T-helper 17 cell (primary cell): ENCODE measurements around the gene CREG2. TPM values are rescaled to one million over a fixed set of nuclear protein-coding genes. Genes with fewer than 3 reads are reported as not detected.

ENCODE experiments used
- ATAC-seq: fragments of 150-1000 bp; cut with Tn5 transposase; 2 replicates; pipeline ENCODE4 v1.10.0; 2021; ENCODE audit warnings: mild to moderate bottlenecking, moderate library complexity
- DNase-seq, 3 donors: peaks; one replicate each; pipeline versions ENCODE4 v3.0.0 to v3.0.0-alpha.2; 2020 to 2021
- H3K9me3 ChIP-seq: one replicate; pipeline ENCODE4 v1.7.0; 2013; ENCODE audit warnings: low read length, mild to moderate bottlenecking; ENCODE audit not compliant: control insufficient read depth, poor library complexity, severe bottlenecking
- H3K27ac Mint-ChIP-seq: one replicate; pipeline ENCODE4 v1.8.0; 2022; ENCODE audit warnings: mild to moderate bottlenecking, moderate library complexity, mixed read lengths
- H3K27me3 Mint-ChIP-seq: one replicate; pipeline ENCODE4 v1.8.0; 2022; ENCODE audit warnings: mixed read lengths
- H3K36me3 Mint-ChIP-seq: one replicate; pipeline ENCODE4 v1.8.0; 2022; ENCODE audit warnings: low read depth, mixed read lengths
- H3K4me1 Mint-ChIP-seq: one replicate; pipeline ENCODE4 v1.8.0; 2022; ENCODE audit warnings: mild to moderate bottlenecking, mixed read lengths
- H3K4me3 Mint-ChIP-seq: one replicate; pipeline ENCODE4 v1.8.0; 2022; ENCODE audit warnings: mild to moderate bottlenecking, moderate library complexity, mixed read lengths
- total RNA-seq, 4 donors: library from RNA in 2 of 4; stranded (reverse) in 2 of 4; gene quantifications; one replicate each; pipeline ENCODE4 v1.2.3 and lab custom pipeline; 2022 to 2026

Gene CREG2, protein sequence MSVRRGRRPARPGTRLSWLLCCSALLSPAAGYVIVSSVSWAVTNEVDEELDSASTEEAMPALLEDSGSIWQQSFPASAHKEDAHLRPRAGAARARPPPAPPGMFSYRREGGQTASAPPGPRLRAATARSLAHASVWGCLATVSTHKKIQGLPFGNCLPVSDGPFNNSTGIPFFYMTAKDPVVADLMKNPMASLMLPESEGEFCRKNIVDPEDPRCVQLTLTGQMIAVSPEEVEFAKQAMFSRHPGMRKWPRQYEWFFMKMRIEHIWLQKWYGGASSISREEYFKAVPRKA
- total RNA-seq (under 1 TPM; 0.30 to 0.39 TPM), total RNA-seq (lab: John Stamatoyannopoulos, UW) (0.70 to 1.3 reads per million in 2 donors)

DNA sequence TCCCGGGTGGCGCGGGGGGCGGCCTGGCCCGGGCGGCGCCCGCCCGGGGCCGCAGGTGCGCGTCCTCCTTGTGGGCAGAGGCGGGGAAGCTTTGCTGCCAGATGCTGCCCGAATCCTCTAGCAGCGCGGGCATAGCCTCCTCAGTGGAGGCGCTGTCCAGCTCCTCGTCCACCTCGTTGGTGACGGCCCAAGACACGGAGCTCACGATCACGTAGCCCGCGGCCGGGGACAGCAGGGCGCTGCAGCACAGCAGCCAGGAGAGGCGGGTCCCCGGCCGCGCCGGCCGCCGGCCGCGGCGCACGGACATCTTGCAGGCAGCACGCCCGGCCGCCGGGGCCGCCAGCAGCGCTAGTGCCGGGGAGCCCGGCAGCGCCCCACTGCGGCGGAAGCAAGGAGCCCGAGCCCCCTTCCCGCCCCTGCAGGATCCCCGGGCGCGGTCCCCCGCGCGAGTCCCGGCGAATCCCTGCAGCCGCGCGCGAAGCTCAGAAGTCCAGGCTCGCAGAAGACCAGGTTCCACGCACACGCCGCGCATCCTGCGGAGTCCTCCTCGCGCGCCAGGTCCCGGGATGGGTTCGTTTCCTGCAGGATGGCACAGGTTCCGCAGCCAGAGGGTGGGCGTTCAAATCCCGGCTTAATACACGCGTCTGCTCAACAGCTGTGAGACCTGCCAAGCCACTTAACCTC lies at the start of gene CREG2:
TSS of gene CREG2 (minus strand) at position 353 of the 684 bp plus-strand sequence. CDS start at position 307, 46 bp downstream.
- peaks cover 56% of the 10 kb centered on the region for H3K27me3 Mint-ChIP-seq
- peak; percentile 92 for ATAC-seq
- H3K4me3 Mint-ChIP-seq: peak within 1 kb of the TSS; percentile 84
- no peaks in the 10 kb centered on the region for H3K36me3 Mint-ChIP-seq
- H3K27ac Mint-ChIP-seq: peak within 1 kb of the TSS; percentile 43
- peak; percentile 54 to 62 (median 56) for DNase-seq
- H3K4me1 Mint-ChIP-seq: peaks cover 6% of the 10 kb centered on the region
- no peaks in the 10 kb centered on the region for H3K9me3 ChIP-seq

DNA sequence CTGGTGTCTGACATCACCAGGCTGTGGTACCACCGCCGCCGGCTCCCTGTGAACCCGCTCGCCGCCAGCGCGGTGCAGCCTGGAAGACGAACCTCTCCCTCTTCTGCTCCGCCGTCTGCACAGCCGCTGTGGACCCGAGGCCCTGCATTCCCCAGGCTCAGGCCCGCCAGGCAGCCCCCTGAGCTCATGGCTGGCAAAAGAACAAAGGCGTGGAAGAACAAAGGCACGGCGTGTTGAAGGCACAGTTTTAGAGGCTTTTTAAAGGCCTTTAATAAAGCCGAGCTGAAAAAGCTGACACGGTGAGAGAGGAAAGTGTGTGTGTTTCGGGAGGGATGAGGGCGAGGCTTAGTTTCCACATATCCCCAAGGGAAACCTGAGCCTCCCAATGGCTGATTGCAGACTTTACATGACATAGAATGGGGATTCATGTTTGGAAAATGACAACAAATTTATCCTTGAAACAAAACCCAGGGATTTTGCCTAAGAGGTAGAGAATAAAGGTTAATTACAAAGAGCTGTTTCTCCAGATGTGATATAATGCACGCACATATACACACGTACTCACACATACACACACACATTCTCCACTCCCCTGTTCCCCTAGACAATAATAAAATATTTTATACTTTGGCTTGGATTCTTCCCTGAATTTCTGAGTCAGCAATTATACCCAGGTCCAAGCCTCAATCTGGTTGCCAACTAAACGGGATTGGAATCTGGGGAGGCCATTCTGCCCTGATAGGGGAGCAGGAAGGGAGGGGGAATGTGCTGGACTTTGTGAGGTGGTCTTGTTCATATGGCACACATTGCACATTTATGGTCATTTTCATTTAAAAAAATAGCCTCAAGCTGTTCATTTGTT lies 47.9 kb upstream of the CREG2 start:
- Mint-ChIP-seq H3K36me3 (peaks cover 2% of the 10 kb centered on the region), H3K27me3 (no peaks in the 10 kb centered on the region), H3K4me1 (peaks cover 3% of the 10 kb centered on the region), H3K4me3 (no peak overlapping the region), H3K27ac (no peak overlapping the region)
- no peak for DNase-seq
- H3K9me3 ChIP-seq: no peaks in the 10 kb centered on the region
- ATAC-seq: no peak

DNA sequence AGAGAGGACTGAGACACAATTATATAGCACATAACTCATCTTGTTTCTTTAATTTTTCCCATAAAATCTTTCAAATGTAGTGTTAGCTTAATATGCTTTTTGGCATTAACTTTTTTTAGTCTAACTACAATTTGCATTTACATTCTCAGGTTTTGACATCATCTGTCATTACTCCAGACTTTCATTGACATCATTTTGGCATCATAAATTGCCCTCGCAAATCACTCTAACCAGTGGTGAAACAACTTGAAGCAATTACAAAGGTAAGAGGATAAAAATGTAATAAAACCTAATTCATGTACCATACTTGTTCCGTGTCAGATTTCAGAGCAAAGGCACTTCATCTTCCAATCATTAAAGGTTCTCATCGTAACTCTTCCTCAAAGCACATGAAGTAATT lies 46.2 kb upstream of the CREG2 start:
- no peaks in the 10 kb centered on the region for H3K36me3 Mint-ChIP-seq
- no peak for ATAC-seq
- no peaks in the 10 kb centered on the region for H3K27me3 Mint-ChIP-seq
- H3K9me3 ChIP-seq: no peaks in the 10 kb centered on the region
- DNase-seq: no peak
- no peak overlapping the region for H3K4me3 Mint-ChIP-seq
- no peak overlapping the region for H3K27ac Mint-ChIP-seq
- no peaks in the 10 kb centered on the region for H3K4me1 Mint-ChIP-seq

DNA sequence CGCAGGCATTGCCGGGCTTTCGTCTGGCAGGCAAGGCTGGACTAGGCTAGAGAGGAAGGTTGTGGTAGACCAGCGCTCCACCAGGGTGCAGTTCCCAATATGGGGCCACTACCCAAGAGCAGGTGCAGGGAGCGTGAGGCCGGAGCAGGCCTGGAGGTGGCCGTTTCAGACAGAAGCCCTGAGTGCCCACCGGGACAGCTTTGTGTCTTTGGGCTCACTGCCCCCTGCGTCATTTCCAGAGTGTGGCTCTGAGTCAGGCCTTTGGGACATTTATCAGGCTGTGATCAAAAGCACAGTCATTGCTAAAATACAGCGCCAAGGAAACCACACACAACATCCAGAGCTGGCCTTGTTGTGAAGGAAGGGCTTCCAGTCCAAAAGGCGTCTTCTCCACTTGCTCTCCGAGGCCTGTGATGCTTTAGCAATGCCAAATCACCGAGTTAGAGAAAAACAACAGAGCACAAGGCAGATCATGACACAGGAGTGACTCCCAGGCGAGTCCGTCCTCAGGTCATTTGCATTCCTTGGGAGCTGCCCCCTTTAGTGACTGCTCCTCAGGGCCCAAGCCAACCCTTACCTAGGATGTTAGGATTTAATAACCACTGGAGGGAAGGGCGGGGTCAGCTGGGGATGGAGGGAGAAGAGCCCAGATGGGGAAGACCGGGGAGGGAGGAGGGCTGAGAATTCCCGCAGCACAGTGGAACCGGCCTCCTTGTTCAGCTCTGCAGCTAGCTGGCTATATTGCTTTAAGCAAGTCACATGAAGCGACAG lies 45.3 kb upstream of the CREG2 start:
- DNase-seq (no peak), ATAC-seq (no peak)
- no peak overlapping the region for H3K4me3 Mint-ChIP-seq
- no peaks in the 10 kb centered on the region for H3K36me3 Mint-ChIP-seq
- no peaks in the 10 kb centered on the region for H3K4me1 Mint-ChIP-seq
- no peak overlapping the region for H3K27ac Mint-ChIP-seq
- no peaks in the 10 kb centered on the region for H3K27me3 Mint-ChIP-seq
- H3K9me3 ChIP-seq: no peaks in the 10 kb centered on the region

DNA sequence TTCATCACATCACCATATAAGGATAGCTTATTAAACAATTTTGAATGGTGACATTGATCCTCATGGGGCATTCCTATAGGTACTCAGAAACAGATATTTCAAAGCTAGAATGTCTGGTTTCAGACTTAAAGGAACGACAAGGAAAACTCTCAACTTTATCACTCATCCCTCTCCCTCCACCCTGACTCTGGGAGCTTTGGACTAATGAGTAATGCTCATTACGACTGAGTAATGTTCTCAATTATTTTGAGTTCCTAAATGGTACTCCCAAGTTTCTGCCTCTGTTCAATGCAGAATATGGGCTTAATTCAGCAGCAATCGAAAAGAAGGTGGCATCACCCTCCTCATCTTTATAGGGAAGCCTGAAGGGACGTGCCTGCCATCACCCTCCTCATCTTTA lies 44.2 kb upstream of the CREG2 start:
- ATAC-seq (no peak), DNase-seq (no peak)
- Mint-ChIP-seq H3K4me1 (no peaks in the 10 kb centered on the region), H3K4me3 (no peak overlapping the region), H3K36me3 (no peaks in the 10 kb centered on the region), H3K27me3 (no peaks in the 10 kb centered on the region), H3K27ac (no peak overlapping the region)
- no peaks in the 10 kb centered on the region for H3K9me3 ChIP-seq

DNA sequence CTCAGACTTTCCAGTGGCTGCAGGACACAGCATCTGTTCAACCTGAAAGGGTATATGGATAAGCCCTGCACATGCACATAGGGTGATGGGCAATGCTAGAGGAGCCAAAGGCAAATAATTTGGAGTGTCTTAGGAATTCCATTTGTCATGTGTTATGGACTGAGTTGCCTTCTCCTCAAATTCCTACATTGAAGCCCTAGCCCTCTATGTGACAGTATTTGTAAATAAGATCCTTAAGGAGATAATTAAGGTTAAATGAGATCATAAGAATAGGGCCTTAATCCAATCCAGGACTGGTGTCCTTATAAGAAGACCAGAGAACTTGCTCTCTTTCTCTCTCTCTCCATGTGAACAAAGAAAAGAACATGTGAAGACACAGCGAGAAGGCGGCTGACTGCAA lies 42.9 kb upstream of the CREG2 start:
- H3K36me3 Mint-ChIP-seq: no peaks in the 10 kb centered on the region
- H3K27ac Mint-ChIP-seq: no peak overlapping the region
- H3K27me3 Mint-ChIP-seq: no peaks in the 10 kb centered on the region
- H3K4me3 Mint-ChIP-seq: no peak overlapping the region
- DNase-seq: no peak
- H3K9me3 ChIP-seq: no peaks in the 10 kb centered on the region
- ATAC-seq: no peak
- H3K4me1 Mint-ChIP-seq: no peaks in the 10 kb centered on the region

DNA sequence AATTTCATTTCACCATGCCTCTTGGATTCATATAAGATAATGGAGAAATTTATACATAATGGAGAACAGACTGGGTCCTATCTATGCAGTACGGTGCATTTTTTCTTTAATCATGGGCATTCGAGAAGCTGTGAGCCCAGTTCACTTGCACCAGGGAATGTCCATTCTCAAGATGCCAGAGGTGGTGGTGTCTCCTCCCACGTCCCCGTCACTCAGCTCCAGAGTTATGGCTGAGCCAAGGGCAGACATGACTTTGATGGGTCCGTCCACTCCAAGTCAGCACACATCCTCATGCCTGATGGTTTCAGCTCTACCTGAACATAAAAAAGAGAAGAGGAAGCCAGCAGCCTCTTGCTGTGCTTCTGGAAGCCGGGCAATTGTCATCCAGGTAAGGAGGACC lies 42.1 kb upstream of the CREG2 start:
- H3K4me3 Mint-ChIP-seq: no peak overlapping the region
- no peak for DNase-seq
- H3K27ac Mint-ChIP-seq: no peak overlapping the region
- H3K36me3 Mint-ChIP-seq: no peaks in the 10 kb centered on the region
- no peak for ATAC-seq
- H3K9me3 ChIP-seq: no peaks in the 10 kb centered on the region
- H3K4me1 Mint-ChIP-seq: no peaks in the 10 kb centered on the region
- H3K27me3 Mint-ChIP-seq: no peaks in the 10 kb centered on the region

DNA sequence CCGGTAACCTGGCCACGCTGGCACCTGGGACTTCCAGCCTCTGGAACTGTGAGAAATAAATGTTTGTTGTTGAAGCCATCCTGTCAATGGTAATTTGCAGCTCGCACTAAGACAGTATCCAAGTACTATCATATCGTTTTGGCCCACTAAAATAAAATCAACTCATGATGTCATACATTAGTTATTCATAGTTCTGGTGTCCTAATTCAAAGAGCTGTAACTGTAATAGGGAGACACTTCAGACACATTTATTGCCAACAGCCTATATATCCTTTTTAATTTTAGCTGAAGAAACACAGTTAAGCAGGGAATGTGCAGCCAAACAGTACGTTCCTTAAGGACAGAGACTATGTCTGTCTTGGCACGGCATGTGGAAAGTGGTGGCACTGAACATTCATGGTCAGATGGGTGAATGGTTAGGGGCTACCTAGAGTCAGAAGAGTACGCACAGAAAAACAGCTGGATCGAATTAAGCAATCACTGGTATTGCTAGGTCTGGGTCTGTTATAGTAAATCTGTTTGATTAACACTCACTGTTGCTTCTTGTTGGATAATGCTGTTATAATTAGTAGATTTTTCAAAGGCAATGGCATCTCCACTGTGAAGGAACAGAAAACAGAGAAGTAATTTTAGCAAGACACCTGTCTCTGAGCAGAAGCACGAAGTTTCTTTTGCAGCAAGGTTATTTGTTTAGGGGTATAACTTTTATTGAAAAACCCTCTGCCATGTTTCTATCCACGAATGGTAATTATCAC lies 41.3 kb upstream of the CREG2 start:
- ATAC-seq (no peak), DNase-seq (no peak)
- Mint-ChIP-seq H3K27me3 (no peaks in the 10 kb centered on the region), H3K4me1 (no peaks in the 10 kb centered on the region), H3K27ac (peak overlapping the region; percentile 24), H3K36me3 (no peaks in the 10 kb centered on the region), H3K4me3 (no peak overlapping the region)
- no peaks in the 10 kb centered on the region for H3K9me3 ChIP-seq

DNA sequence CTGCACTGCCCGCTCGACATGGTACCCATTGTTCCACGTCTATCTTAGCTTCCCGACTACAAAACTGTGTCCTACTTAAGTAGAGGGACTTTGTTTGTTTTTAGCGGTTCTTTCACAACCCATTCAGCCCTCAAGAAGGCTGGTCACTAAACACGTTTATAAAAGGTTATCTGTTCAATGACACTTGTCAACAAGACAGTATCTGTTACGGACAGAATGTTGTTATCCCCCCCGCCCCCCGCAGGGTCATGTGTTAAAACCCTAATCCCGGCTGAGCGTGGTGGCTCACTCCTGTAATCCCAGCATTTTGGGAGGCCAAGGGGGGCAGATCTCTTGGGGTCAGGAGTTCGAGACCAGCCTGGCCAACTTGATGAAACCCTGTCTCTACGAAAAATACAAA lies 40.4 kb upstream of the CREG2 start:
- Mint-ChIP-seq H3K36me3 (no peaks in the 10 kb centered on the region), H3K4me3 (no peak overlapping the region), H3K27ac (peak overlapping the region; percentile 24), H3K4me1 (no peaks in the 10 kb centered on the region), H3K27me3 (no peaks in the 10 kb centered on the region)
- H3K9me3 ChIP-seq: no peaks in the 10 kb centered on the region
- ATAC-seq (no peak), DNase-seq (no peak)

DNA sequence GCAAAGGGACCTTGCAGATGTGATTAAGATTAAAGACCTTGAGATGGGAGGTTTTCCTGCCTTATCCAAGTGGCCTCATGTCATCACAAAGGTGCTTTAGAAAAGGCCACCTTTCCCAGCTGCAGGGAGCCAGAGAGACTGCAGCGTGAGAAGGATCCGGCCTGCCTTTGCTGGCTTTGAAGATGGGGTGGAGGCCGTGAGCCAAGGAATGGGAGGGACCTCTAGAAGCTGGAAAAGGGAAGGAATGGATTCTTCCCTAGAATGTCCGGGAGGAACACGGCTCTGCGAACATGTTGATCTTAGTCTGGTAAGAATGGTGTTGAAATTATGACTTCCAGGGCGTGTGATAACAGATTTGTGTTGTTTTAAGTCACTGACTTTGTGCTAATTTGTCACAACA lies 39.9 kb upstream of the CREG2 start:
- Mint-ChIP-seq H3K36me3 (no peaks in the 10 kb centered on the region), H3K4me1 (no peaks in the 10 kb centered on the region), H3K27ac (no peak overlapping the region), H3K4me3 (no peak overlapping the region), H3K27me3 (no peaks in the 10 kb centered on the region)
- DNase-seq: no peak
- ATAC-seq: no peak
- H3K9me3 ChIP-seq: no peaks in the 10 kb centered on the region

DNA sequence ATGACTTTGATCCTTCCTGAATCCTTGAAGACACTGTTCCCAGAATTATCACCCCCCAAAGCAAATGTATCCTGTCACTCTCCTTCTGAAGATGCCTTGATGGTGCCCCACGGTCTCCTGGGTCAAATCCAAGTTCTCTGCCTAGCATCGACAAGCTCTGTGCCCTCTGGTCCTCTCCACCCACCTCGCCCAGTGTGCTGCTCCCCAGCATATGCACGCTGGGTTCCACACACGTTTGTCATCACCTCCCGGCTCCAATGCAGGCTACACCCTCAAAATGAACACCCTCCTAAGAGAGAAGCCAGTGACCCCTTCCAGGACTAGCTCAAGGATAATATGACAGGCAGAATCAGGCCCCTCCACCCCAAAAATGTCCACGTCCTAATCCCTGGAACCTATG lies 39.5 kb upstream of the CREG2 start:
- no peaks in the 10 kb centered on the region for H3K36me3 Mint-ChIP-seq
- no peaks in the 10 kb centered on the region for H3K9me3 ChIP-seq
- no peaks in the 10 kb centered on the region for H3K27me3 Mint-ChIP-seq
- H3K4me1 Mint-ChIP-seq: peaks cover under 1% of the 10 kb centered on the region
- no peak for ATAC-seq
- H3K4me3 Mint-ChIP-seq: no peak overlapping the region
- H3K27ac Mint-ChIP-seq: no peak overlapping the region
- DNase-seq: no peak

DNA sequence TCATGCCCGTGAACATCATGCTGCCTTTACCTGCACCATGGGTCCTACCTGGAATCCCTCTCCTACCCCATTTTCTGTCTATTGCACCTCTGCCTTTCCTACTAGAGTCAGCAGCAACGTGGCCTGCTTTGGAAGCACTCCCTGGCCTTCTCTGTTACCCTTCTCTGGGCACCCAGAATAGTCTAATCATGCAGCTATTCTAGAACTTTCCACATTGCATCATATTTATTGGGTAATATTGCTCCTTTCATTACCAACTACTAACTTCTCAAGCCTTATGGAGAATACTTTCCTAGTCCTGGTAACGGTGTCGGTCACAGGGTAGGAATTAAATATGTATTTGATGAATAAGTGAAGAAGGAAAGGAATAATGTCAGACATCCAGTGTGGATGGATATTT lies 33.3 kb upstream of the CREG2 start:
- peaks cover 11% of the 10 kb centered on the region for H3K27me3 Mint-ChIP-seq
- no peaks in the 10 kb centered on the region for H3K36me3 Mint-ChIP-seq
- peaks cover 4% of the 10 kb centered on the region for H3K4me1 Mint-ChIP-seq
- H3K9me3 ChIP-seq: no peaks in the 10 kb centered on the region
- ATAC-seq: no peak
- no peak for DNase-seq
- peak overlapping the region; percentile 49 for H3K27ac Mint-ChIP-seq
- H3K4me3 Mint-ChIP-seq: no peak overlapping the region
